Stimulated activated CD4-positive, alpha-beta T cell treated with anti-CD3 and anti-CD28 coated beads, Interleukin-4, amount 100 ng/mL, for 1 hour (primary cell): ENCODE data around the gene JAK2.

Source experiments
- DNase-seq: peaks from one replicate; pipeline ENCODE4 v3.0.0-alpha.2; 2020

JAK2 gene

DNA sequence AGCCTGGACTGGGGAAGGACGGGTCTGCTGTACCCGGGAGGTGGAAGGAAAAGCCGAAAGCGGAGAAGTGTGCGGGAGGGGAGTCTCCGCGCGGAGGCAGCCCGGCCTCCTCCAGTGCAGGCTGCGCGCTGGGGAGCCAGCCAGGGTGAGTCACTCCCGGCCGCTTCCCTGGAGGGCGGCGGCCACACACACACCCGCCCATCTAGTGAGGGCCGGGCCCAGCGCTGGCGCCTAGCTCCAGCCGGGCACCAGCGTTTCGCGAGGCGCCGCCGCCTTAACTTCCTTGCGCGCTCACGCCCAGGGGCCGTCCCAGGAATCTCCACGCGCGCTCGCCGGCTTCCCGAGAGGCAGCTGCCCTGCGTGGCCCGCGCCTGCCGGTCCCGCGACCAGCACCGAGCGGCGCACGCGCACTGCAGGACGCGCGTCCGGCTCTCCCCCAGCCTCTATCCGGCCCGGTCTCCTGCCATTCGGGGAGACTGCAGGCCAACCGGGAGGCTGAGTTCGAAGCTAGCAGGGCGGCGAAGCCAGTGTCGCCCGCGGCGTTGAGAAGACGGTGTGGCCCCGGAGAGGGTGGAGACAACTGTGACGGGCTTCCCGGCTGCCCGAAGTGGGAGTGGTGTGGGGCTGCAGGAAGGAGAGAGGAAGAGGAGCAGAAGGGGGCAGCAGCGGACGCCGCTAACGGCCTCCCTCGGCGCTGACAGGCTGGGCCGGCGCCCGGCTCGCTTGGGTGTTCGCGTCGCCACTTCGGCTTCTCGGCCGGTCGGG is at the start of gene JAK2:
Gene JAK2, plus strand, starts transcription at position 652 of the 765 bp plus-strand sequence. CDS start 36,716 bp downstream, outside the sequence.
- DNase-seq, result peak; percentile 82

DNA sequence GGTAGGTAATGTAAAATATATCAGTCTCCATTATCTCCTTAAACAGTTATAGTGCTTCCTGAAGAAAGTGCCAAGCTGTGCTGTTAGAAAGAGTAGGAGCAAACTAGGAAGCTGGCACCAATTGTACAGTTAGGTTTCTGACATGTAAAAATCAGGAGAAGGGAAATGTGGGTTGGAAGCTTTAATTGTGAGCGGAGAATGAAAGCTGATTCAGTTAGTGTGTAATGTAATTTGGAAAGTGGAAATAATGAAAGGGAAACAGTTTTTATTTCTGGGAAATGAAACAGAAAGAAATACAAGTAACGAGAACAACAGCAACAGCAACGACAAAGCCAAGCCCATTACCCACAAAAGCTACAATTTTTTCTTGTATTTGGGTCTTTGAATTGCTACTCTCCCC is 48.8 kb upstream of the JAK2 start:
- no peak for DNase-seq

DNA sequence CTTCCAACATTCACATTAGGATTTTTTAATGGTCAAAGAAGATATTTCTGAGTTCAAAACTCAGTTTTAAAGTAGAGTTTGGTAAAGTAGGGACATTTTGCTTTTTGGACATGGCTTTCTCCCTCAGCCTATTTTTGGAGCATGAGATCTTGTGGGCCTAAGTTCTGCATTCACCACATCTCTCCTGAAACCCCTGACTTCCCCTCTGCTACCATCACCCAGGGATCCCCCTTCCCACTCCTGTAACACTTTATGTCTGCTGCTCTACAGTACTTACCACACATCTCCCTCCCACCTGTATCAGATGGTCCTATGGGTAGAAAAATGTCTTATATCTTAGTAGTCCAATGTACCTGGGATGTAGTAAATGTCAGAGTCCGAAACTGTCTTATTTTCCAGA is 48.2 kb upstream of the JAK2 start:
- no peak for DNase-seq

DNA sequence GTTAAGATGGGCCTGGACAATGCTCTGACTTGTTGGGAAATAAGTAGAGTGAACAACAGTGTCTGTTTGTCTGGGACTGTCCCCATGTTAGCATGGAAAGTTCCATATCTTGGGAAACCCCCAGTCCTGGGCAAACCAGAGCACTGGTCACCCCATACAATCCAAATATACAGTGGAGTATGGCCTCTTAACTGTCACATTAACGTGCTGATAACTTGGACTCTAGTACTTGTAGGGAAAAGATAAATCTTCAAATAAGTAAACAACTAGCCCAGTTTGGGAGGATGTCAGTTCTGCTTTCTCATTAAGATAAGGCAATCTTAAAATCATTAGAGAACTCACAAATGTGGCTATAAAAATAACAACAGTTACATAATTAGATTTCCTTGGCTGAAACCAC is 47.6 kb upstream of the JAK2 start:
- no peak for DNase-seq

DNA sequence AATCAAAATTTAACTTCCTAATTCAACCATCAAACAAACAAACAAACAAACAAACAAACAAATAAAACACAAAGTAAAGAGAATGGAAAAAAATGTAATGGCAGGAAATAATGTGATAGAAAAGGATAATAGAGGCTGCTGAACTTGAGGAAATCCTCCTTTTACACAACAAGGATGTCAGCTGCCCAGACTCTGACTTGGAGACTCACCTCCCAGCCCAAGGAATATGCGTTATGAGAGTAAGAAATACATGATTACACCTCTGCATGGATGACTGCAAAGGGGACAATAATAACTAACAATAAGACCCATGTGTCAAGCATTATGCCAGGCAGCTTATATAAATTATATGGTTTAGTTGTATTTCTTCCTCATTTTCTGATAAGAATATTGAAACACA is 46.6 kb upstream of the JAK2 start:
- DNase-seq, result no peak

DNA sequence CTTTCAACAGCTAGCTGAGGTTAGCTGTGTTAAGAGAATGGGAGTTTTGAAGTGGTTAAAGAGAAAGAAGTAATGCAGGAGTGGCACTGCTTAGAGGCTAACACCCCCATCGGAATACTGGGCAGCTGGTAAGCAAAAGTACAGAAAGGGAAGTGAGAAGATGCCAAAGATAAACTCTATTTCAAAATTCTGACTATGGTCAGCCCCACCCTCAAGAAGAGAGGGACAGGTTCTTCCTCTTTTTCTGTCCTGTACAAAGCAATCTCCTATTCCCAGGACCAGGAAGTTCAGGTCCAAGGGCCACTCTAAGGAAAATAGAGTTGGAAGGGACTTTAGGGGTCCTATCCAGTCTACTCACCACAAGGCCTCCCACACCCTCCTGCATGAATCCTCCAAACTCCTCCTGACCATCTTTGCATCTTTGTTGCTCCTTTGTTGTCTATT is 45.9 kb upstream of the JAK2 start:
- no peak for DNase-seq

DNA sequence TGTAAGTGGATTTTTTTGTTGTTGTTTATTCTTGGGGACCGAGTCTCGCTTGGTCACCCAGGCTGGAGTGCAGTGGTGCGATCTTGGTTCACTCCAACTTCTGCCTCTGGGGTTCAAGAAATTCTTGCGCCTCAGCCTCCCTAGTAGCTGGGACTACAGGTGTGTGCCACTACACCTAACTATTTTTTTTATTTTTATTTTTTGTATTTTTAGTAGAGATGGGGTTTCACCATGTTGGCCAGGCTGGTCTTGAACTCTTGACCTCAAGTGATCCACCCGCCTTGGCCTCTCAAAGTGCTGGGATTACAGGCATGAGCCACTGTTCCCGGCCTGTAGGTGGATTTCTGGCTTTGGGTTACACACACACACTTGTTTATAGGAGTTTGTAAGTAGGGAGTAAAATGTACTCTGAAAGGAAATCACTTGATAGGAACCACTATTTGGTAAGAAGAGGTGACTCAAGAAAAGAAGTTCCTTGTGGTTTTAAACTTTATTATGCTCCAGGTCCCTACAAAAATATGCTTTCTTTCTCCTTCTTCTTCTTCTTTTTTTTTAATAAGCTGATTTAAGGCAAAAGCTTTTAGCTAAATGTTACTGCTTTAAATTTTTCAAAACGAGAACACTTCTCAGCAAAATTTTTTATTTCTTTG is 42.9 kb upstream of the JAK2 start:
- peak; percentile 12 for DNase-seq

DNA sequence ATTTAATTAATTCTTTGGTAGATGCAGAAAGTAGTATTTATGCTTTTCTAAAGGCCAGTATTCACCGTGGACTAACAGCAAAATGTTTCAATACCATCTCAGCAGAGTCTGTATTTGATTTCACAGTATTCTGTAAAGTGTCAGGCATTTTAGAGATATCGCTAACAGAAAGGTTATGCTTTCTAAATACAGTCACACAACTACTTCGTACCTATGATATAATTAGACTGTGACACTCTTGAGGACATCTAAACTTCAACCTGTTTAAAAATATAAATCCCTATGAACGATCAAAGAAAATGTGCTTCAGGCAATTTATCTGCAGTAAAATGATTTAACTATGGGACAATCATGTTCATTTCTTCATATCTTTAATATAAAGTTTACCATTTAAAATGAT is 41.7 kb upstream of the JAK2 start:
- DNase-seq, result no peak

DNA sequence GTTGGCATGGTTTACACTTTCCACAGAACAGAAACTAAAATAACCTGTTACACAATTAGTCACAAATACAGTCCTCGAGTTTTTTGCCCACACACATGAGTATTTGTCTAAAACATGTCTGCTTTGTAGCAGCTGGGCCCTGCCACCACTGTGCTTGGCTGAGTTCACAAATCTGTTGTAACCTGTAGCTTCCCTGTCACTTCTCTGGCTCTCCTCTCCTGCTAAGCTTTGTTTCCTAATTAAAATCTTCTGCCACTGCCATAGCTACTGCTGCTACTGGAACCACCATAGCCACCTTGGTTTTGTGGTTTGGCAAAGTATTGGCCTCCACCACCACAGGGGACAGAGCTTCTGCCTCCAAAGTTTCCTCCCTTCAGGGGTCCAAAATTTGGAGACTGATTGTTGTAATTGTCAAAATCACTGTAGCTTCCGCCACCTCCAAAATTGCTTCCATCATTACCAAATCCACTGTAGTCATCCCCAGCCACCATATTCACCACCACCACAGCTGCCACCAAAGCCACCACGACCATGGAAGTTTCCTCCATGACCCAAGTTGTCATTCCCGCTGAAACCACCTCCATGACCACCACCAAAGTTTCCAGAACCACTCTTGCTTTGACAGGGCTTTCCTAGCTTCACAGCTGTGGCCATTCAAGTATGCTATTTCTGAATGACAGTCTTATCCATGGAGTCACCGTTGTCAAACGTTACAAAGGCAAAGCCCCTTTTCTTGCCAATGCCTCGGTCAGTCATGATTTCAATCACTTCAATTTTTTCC is 40.5 kb upstream of the JAK2 start:
- DNase-seq, result peak; percentile 41

DNA sequence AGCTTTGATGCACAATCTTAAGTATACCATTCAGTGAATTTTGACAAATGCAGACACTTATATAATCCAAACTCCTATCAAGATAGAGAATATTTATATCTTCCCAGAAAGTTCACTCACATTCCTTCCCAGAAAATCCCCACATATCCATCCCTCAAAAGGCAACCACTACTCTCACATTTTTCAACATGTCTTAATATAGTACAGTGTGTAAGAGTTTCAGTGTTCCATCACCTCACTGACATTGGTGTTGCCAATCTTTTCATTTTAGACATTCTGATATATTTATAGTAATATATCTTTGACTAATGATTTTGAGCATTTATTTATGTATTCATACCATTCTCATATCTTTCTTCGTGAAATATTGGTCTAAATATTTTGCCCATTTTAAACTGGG is 38.1 kb upstream of the JAK2 start:
- DNase-seq, result no peak

DNA sequence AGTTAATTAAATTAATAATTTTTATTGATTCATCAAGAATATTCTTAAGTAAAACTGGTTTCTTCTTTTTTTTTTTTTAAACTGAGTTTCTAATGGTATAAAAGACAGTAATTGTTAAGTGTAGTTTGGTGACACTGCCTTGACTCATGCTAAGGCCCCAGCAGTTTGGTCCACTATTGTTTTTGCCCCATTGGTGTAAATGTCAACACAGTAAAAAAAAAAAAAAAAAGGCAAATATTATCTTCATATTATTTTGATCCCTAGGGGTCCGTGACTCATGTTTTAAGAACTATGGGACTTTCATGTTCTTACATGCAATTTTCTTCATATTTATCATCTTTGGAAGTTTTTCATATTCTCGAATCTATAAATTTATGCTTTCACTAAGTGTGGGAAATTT is 29.2 kb upstream of the JAK2 start:
- no peak for DNase-seq

DNA sequence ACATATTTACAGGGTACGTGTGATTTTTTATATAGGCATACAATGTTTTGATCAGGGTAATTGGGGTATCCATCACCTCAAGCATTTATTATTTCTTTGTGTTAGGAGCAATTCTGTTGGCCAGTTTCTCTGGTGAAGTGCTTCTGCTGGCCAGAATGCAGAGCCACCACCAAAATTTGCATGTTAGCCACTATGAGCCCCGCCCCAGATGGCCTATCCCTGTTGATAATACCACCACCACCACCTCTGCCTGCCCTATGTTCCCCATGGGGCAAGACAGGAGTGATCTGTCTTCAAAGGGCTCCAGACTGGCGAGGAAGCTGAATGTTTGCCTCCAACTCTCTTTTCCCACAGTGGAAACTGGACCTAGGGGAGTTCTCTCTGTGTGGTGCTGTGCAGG is 26.0 kb upstream of the JAK2 start:
- DNase-seq, result no peak

DNA sequence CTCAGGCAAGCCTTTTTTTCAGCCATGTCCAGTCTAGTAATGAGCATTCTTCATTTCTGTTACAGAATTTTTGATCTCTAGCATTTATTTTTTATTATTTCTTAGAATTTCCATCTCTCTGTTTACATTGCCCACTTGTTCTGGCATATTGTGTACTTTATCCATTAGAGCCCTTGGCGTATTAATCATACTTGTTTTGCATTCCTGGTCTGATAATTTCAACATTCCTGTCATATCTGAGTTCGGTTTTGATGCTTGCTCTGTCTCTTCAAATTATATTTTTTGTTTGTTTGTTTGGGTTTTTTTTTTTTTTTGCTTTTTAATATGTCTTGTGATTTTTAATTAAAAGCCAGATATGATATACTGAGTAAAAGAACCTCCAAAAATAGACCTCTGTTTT is 23.0 kb upstream of the JAK2 start:
- DNase-seq, result no peak

DNA sequence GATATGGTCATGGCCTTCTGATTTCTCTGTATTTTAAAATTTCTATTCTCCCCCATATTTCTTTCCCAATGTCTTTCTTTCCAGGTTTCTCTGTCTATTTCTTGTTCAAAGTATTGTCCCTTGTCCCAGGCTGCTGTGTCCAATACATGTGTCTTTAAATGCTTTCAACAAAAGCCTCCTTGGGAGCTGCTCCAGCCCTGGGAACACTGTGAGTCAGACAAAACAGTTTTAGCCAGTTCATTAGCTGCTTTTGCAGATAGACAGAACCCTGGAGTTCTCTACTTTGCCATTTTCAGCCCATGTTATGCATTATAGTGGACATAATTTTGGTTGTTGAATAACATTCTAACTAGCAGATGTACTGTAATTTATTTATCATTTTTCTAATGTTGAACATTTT is 20.5 kb upstream of the JAK2 start:
- DNase-seq, result no peak

DNA sequence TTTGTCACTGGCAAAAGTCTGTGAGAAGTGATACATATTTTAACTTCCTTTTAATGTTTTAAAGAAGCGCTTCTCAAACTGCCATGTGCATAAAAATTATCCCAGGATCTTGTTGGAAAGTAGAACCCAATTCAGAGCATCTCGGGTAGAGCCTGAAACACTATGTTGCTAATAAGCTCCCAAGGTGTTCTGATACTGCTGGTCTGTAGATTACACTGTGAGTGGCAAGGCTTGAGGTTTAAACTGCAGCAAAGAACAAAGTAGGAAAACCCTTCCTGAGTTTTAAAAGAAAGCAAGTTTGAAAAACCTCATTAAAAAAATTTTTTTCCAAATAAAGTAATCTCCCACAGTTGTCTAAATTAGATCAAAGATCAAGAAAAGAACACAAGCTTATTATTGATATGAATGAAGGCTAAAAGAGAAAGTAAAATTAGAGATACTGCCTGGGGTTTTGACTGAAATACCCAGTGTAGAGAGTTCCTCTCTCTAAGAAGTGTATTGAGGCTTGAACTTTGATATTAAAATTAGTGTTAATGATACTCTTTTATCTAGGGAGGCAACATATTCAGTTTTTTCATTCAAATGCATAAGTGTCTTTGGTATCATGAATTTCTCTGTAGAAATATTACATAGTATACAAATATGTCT is 19.8 kb upstream of the JAK2 start:
- no peak for DNase-seq

DNA sequence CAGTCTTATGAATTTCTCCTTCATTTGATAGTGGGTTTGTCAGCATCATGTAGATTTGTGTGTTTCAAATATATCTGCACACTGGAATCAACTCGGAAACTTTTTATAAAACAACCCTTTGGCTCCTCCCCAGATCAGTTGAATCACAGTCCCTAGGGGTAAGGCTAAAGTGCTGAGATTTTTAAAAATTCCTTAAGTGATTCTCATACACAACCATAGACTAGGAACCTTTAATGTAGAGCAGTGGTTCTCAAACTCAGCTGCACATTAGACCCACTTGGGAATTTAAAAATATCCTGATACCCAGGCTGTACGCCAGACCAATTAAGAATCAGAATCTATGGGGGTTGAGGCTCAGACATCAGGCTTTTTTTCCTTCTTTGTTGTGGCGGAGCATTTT is 17.5 kb upstream of the JAK2 start:
- DNase-seq, result no peak

DNA sequence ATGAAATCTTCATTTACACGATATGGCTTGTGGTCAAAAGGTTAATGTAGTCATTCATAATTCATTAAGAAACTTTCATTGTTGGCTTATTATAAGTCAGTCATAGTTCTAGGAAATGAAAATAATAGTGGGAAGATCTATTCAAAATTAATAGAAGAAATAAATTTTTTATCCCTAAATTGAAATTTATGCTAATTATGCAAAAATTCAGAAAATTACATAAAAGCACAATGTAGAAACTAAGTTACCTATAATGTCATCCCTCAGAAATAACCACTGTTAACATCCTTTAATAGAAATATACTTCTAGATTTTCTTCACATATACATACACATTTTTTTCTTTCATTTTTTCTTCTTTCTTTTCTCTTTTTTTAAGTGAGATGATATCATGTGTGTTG is 15.9 kb upstream of the JAK2 start:
- DNase-seq, result no peak

DNA sequence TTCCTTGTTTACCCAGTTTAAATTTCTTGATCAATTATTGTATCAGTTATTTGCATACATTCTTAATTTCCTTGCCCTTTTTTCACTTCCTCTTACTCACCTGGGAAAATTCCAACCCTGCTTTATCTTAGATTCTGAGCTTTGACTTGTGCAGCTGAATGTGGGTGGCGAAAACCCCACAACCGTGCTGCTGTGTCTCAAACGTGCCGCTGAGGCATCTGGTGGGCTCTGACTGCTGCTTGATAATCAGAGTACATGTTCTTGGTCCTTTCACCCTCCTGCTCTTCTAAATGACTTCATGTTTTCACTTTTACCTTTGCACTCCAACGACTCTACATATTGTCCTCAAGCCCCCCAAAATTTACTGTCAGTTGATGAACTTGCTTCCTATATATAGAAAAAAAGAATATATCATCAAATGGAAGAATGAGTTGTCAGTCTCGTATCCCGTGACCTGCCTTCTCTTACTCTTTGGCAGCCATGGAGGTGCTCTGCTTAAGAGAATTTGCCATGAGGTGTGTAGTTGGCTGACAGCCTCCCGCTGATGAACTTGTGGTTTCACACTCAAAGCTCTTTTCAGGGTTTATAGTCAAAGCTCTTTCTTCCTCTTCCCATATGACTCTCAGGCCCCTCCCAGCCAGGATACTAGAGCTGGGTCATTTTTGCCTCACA is 14.0 kb upstream of the JAK2 start:
- peak; percentile 77 for DNase-seq

DNA sequence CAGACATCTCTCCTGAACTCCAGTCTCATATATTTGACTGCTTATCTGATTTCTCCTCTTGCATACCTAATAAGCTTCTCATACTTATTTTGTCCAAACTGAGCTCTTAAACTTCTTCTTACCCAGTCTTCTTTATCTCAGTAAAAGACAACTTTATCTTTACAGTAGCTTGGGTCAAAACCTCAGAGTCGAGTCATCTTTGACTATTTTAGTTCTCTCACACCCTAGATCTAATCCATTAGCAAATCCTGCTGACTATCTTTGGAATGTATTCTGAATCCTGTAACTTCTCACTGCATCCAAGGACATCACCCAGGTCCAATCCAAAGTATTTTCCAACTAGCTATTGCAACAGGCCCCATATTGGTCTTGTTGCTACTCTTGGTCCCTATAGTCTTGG is 11.8 kb upstream of the JAK2 start:
- no peak for DNase-seq

DNA sequence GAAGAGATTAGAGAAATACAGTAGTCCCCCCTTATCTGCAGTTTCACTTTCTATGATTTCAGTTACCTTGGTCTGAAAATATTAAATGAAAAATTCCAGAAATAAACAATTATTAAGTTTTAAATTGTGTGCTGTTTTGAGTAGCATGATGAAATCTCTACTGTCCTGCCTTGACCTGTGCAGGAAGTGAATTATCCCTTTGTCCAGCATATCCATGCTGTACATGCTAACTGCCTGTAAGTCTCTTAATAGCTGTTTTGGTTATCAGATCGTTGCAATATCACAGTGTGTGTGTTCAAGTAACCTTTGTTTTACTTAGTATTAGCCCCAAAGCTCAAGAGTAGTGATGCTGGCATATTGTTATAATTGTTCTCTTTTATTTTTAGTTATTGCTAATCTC is 11.2 kb upstream of the JAK2 start:
- no peak for DNase-seq

DNA sequence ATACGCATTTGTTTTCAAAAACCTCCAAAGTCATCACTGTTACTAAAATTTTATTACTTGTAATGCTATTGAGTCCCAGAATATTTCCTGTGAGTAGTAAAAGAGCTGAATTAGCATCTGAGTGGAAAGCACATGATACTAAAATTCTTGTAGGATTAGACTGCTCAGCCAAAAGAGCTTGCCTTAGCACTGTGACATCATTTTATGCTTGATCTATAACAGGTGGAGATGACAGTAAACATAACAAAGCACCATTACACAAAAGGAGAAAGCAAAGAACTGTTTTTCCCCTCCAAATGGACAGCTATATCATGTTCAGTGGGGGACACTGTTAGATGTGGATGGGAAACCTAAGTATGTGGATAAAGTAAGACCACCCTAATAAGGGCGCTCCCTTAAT is 5.8 kb upstream of the JAK2 start:
- no peak for DNase-seq

DNA sequence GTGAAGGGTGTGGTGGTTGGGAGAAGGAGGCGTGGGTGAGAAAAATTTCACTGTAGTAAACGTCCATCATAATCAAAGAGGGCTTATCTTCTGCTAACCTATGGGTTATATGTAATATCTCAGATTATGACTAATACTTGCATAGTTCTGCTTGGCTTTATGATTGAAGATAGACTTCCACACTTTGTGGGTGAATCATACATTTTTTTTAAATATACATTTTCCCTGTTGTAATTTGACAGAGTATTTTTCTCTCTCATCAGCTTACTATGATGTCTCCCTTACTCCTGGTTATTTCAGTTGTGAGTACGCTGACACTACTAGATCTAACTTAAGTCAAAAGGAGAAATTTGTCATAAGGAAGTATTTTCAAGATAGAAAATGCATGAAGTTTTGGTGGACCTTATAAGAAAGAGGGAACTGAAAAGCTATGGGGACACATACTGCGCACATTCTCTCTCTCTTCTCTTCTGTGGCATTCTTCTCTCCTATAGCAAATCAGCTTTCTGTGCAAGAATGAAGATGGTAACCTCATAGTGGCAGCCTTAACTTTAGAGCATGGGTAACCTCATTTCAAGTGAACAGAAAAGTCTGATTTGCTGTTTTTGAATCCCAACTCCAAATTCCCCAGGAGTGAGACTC is 4.9 kb upstream of the JAK2 start:
- DNase-seq, result no peak
